ENCODE data around the gene BAD.

Gene BAD

DNA sequence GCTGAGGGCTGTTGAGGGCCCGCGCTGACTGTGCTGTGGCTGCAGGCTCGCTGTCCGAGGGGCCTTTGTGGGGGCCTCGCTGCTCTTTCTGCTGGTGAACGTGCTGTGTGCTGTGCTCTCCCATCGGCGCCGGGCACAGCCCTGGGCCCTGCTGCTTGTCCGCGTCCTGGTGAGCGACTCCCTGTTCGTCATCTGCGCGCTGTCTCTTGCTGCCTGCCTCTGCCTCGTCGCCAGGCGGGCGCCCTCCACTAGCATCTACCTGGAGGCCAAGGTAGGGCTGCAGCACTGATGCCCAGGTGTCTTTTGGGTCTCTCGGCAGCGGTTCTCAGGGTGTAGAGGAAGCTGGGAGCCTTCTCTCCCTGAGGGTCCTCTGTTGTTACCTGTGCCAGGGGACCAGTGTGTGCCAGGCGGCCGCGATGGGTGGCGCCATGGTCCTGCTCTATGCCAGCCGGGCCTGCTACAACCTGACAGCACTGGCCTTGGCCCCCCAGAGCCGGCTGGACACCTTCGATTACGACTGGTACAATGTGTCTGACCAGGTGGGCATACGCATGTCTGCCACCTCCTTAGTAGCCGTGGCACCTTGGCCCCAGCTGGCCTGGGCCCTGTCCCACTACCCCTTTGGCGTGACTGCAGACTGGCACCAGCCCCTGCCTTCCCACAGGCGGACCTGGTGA, 3.3 kb upstream of the BAD start:
- Mint-ChIP-seq H3K27ac (ENCODE audit: low read depth) (no peak overlapping the region), H3K4me3 (peak overlapping the region; percentile 23), H3K9me3 (no peaks in the 10 kb centered on the region)

DNA sequence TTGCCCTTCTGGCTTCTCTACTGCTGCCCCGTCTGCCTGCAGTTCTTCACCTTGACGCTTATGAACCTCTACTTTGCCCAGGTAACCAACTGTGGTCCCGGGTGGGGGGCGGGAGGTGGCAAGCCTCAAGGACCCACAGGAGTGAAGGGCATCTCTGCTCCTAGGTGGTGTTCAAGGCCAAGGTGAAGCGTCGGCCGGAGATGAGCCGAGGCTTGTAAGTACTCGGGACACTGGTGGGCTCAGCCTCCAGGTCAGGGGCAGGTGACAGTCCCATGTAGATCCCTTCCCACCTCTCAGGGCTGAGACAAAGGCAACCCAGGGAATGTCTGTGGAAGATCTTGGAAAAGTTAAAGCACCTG, 2.3 kb upstream of the BAD start:
- peaks cover 9% of the 10 kb centered on the region for H3K27me3 Mint-ChIP-seq
- peak overlapping the region; percentile 88 for H3K27ac Mint-ChIP-seq (ENCODE audit: low read depth)
- DNase-seq (ENCODE audit: low spot score in 2 of 2) (no peak), ATAC-seq (replicated peaks; ENCODE audit: extremely low read depth, poor library complexity, severe bottlenecking) (no peak)
- peaks cover 25% of the 10 kb centered on the region for H3K4me1 Mint-ChIP-seq
- H3K36me3 Mint-ChIP-seq (ENCODE audit: insufficient read depth) = peaks cover 6% of the 10 kb centered on the region
- H3K9me3 Mint-ChIP-seq = no peaks in the 10 kb centered on the region
- peak overlapping the region; percentile 87 for H3K4me3 Mint-ChIP-seq

More for the DNA sequence above, 3.3 kb upstream of the BAD start:
- H3K27me3 Mint-ChIP-seq = peaks cover 17% of the 10 kb centered on the region
- peaks cover 6% of the 10 kb centered on the region for H3K36me3 Mint-ChIP-seq (ENCODE audit: insufficient read depth)
- no peak for DNase-seq (ENCODE audit: low spot score in 2 of 2)
- ATAC-seq (replicated peaks; ENCODE audit: extremely low read depth, poor library complexity, severe bottlenecking) = no peak
- peaks cover 29% of the 10 kb centered on the region for H3K4me1 Mint-ChIP-seq

DNA sequence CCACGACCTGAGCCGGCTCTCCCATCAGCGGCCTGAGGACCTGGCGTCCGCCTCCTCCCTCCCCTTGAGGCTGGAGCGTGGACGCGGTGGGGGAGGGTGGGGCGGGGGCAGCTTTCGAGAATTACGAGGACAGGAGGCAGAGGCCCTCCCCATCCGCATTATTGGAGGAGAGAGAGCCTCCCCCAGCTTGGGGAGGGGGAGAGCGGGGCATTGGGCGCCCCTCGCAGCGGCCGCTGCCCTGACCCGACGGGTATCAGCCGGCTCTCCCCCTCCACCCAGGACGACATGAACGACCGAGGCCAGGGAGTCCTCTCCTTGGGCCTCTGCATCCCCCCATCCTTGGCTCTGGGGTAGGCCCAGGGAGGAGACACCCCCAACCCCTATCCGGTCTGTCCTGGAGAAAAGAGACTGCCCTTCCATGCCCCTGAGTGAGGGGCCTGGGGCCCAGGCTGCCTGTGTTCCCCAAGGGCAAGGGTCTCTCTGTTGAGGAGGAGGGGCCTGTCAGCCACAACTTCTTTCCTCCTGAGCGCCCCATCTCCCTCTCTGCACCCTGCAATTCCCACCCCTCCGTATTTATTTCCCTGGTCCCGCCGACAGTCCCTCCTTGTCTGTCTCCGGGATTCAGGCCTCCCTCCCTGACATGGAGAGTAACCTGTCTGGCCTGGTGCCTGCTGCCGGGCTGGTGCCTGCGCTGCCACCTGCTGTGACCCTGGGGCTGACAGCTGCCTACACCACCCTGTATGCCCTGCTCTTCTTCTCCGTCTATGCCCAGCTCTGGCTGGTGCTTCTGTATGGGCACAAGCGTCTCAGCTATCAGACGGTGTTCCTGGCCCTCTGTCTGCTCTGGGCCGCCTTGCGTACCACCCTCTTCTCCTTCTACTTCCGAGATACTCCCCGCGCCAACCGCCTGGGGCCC, 1.7 kb upstream of the BAD start:
- ATAC-seq (replicated peaks; ENCODE audit: extremely low read depth, poor library complexity, severe bottlenecking) = no peak
- Mint-ChIP-seq H3K27ac (ENCODE audit: low read depth) (peak overlapping the region; percentile 97), H3K4me1 (peaks cover 25% of the 10 kb centered on the region), H3K36me3 (ENCODE audit: insufficient read depth) (peaks cover 9% of the 10 kb centered on the region), H3K4me3 (peak overlapping the region; percentile 87), H3K27me3 (peaks cover 9% of the 10 kb centered on the region), H3K9me3 (no peaks in the 10 kb centered on the region)
- no peak for DNase-seq (ENCODE audit: low spot score in 2 of 2)

DNA sequence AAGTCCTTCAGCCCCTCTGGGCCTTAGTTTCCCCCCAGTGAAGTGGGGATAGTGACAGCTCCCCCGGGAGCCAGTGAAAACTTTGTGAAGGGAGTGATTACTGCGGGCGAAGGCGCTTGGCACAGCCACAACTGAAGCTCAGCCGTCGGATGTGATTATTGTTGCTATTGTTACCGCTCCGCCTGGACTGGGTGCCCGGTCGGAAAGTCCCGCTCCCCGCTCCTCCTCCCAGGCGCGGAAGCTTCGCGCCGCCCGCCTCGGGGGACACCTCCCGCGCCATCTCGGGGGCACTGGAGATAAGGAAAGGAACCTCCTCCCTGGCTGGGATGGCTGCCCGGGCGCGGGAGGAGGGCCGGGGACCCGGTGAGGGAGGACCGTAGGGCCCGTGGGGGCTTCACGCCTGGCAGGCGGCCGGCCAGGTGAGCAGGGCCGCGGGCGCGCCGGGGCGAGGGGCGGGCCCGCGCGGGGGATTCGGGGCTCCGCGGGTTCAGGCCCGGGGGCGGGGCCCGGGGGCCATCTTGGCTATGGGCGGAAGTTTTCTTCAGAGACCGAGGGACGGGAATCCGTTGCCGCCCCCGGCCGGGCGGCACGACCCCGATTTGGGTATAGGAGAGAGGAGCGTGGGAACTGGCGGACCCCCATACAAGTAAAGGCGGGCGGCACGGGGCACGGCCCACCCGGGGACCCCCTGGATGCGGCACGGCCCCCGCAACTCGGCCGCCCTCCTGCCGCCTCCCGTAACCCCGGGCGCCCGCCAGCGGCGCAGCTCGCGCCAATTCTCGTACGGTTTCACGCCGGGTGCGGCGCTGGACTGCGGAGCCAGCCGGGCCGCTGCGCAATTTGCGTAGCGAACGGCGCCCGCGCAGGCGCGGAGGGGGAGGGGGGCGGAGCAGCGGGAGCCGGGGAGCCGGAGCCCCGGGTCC, 758 bp upstream of the BAD start, which contains the start of gene GPR137:
Gene GPR137 (plus strand): TSS at position 887 of the 923 bp plus-strand sequence. CDS start 677 bp downstream, outside the sequence.
- ATAC-seq (replicated peaks; ENCODE audit: extremely low read depth, poor library complexity, severe bottlenecking) (peak; percentile 80), DNase-seq (ENCODE audit: low spot score in 2 of 2) (peak; percentile 91 to 96)
- Mint-ChIP-seq H3K36me3 (ENCODE audit: insufficient read depth) (peaks cover 9% of the 10 kb centered on the region), H3K4me3 (peak within 1 kb of the TSS; percentile 87), H3K4me1 (peaks cover 20% of the 10 kb centered on the region), H3K27me3 (no peaks in the 10 kb centered on the region), H3K27ac (ENCODE audit: low read depth) (peak within 1 kb of the TSS; percentile 97), H3K9me3 (no peaks in the 10 kb centered on the region)

DNA sequence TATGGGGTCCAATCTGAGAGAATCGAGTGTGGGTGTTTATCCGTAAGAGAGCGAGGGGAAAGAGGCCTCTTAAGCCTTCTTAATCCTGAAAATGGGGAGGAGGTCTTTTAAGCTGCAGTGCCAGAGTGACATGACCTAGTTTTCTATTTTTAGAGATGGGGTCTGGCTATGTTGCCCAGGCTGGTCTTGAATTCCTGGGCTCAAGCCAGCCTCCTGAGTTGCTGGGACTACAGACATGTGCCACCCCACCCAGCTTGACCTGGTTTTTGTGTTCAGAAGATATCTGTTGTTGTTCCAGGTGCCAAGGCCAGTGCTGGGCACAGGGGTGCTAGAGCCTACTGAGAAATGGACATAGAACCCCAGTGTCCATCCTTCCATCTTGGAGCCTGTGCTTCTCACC, 1.4 kb downstream of the BAD start:
- H3K4me3 Mint-ChIP-seq = peak overlapping the region; percentile 87

DNA sequence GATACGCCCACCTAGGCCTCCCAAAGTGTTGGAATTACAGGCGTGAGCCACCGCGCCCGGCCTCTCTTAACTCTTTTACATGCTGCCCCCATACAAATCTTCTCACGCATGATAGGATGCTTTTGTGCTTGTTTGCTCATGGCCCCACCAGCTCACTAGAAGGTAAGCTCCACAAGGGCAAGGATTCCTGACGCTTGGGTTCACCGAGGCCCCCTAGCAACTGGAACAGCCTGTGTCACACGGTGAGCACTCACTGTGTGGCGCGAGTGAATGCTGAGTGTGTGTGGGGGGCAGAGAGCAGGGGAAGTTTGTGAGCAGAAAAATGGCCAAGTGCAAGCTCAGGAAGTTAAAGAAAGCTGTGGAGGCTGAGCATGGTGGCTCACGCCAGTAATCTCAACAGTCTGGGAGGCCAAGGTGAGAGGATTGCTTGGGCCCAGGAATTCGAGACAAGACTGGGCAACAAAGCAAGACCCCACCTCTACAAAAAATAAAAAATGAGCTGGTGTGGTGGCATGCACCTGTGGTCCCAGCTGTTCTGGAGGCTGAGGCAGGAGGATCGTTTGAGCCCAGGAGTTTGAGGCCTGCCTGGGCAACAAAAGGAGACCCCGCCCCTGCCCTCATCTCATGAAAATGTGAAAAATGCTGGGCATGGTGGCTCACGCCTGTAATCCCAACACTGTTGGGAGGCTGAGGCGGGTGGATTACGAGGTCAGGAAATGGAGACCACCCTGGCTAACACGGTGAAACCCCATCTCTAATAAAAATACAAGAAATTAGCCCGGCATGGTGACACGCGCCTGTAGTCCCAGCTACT, 2.3 kb downstream of the BAD start:
- Mint-ChIP-seq H3K9me3 (no peaks in the 10 kb centered on the region), H3K4me1 (peaks cover 16% of the 10 kb centered on the region), H3K36me3 (ENCODE audit: insufficient read depth) (peaks cover 11% of the 10 kb centered on the region), H3K27ac (ENCODE audit: low read depth) (peak overlapping the region; percentile 97), H3K4me3 (peak overlapping the region; percentile 87), H3K27me3 (no peaks in the 10 kb centered on the region)
- no peak for ATAC-seq (replicated peaks; ENCODE audit: extremely low read depth, poor library complexity, severe bottlenecking)
- no peak for DNase-seq (ENCODE audit: low spot score in 2 of 2)

More for the DNA sequence above, 1.4 kb downstream of the BAD start:
- ATAC-seq (replicated peaks; ENCODE audit: extremely low read depth, poor library complexity, severe bottlenecking) = no peak
- Mint-ChIP-seq H3K4me1 (peaks cover 16% of the 10 kb centered on the region), H3K36me3 (ENCODE audit: insufficient read depth) (peaks cover 11% of the 10 kb centered on the region), H3K27me3 (no peaks in the 10 kb centered on the region), H3K27ac (ENCODE audit: low read depth) (peak overlapping the region; percentile 97), H3K9me3 (no peaks in the 10 kb centered on the region)
- DNase-seq (ENCODE audit: low spot score in 2 of 2) = no peak

DNA sequence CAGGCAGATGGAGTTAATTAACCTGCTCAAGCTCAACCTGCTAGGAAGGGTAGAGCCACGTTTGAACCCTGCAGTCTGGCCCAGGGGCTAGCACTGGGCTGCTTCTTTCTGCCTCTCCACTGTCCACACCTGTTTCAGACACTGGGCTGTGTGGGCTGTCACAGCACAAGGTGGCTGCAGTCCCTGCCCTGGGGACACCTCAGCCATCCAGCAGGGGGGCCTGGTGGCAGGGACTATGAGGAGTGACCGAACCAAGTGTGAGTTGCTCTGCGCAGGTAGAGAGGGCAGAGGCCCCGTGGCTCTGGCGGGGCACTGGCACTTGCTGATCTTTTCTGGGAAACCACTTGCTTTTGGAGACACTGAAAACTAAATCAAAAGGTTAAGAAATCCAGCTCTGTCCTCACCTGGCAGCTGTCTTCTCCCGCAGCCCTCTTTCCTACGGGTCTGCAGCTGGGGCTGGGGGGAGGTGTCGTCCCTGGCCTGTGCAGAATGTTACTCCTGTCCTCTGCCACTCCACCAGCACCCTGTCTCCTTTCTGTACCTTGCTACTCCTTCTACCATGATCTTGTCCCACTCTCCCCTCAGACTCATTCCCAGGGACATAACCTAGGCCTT, 5.8 kb downstream of the BAD start:
- no peak for ATAC-seq (replicated peaks; ENCODE audit: extremely low read depth, poor library complexity, severe bottlenecking)
- Mint-ChIP-seq H3K27ac (ENCODE audit: low read depth) (peak overlapping the region; percentile 78), H3K36me3 (ENCODE audit: insufficient read depth) (peaks cover 8% of the 10 kb centered on the region), H3K4me3 (no peak overlapping the region), H3K4me1 (peaks cover under 1% of the 10 kb centered on the region), H3K27me3 (no peaks in the 10 kb centered on the region), H3K9me3 (no peaks in the 10 kb centered on the region)
- DNase-seq (ENCODE audit: low spot score in 2 of 2) = no peak

DNA sequence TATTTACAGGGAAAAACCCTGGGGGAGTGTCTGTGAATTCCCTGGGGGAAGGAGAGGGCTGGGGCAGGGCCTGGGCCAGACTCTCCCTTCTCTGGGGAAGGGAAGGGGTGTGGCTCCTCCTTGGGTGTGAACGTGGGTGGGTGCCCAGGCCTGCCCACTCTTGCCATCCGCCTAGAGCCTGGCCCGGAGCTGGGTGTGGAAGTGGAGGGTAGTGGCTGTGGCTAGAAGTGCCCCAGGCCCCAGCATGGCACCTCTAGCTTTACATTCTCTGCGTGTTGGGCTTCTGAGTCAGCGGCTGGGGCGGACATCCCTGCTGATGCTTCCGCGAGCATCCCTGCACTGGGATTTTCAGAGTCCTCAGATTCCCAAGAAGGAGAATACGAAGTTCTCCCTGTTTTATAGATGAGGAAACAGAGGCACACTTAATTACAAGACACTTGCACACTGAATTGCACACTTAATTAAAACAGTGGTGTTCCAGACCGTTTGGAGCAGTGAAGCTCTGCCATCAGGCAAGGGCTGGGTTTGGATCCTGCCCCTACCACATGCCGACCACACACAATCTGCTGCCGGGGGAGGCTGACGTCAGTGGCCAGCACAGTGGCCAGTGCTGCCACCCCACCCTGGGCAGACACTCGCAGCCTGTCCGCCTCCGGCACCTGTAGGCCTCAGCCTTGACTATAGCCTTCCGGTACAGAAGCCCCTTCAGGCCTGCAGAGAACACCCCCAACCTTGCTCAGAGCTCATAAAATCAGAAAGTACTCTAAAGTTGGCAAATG, 7.6 kb downstream of the BAD start:
- no peak for DNase-seq (ENCODE audit: low spot score in 2 of 2)
- no peak overlapping the region for H3K4me3 Mint-ChIP-seq
- no peaks in the 10 kb centered on the region for H3K27me3 Mint-ChIP-seq
- H3K4me1 Mint-ChIP-seq = peaks cover 2% of the 10 kb centered on the region
- no peaks in the 10 kb centered on the region for H3K9me3 Mint-ChIP-seq
- no peak for ATAC-seq (replicated peaks; ENCODE audit: extremely low read depth, poor library complexity, severe bottlenecking)
- H3K36me3 Mint-ChIP-seq (ENCODE audit: insufficient read depth) = peaks cover 12% of the 10 kb centered on the region
- no peak overlapping the region for H3K27ac Mint-ChIP-seq (ENCODE audit: low read depth)

DNA sequence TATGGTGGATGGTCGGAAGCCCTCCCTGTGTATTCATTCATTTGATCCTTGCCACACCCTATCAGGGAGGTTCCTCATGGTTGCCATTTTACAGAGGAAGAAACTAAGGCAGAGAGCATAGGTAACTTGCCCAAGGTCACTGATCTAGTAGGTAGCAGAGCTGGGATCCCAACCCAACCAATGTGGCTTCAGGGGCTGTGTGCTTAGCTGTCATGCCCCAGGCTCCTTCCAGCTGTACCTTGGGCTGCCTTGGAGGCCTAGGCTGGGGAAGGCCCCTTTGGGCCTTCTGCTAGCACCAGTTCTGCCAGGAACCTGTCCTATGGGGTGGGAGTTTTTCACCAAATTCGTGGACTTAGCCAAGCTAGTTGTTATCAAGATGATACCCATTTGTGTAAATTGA, 8.6 kb downstream of the BAD start:
- Mint-ChIP-seq H3K36me3 (ENCODE audit: insufficient read depth) (peaks cover 17% of the 10 kb centered on the region), H3K4me1 (peaks cover 9% of the 10 kb centered on the region), H3K9me3 (no peaks in the 10 kb centered on the region), H3K4me3 (no peak overlapping the region), H3K27me3 (no peaks in the 10 kb centered on the region), H3K27ac (ENCODE audit: low read depth) (no peak overlapping the region)
- DNase-seq (ENCODE audit: low spot score in 2 of 2) = no peak
- no peak for ATAC-seq (replicated peaks; ENCODE audit: extremely low read depth, poor library complexity, severe bottlenecking)

DNA sequence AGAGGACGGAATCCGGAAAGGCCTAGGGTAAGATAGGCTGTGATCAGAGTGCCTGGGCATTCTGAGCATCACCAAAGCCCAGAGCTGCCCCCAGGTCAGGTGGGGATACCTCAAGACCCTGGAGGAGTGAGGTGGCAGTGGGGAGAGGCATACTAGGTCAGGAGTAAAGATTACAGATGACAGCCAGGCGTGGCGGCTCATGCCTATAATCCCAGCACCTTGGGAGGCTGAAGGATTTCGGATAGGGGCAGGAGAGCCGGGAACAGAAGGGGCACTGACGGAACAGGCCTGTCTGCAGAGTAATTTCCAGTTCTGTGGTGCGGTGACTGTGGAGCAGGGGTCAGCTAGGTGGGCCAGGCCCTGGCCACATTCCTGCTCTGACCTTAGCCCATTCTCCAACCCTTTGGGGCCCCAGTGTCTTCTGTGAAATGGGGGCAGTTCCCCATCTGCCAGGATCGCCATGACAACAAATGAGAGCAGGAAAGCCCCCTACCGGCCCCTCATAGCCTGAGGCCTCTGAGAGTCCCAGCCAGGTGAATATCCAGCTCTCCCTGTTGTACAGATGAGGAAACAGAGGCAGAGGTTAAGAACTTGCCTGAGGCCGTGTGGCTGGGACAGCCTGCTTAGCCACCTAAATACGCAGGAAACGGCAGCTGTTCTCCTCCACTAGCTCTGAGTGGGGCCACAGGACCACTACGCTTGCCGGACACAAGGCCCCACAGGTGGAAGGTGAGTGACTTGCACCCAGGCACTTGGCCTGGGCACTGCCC, 9.2 kb downstream of the BAD start:
- no peaks in the 10 kb centered on the region for H3K27me3 Mint-ChIP-seq
- H3K36me3 Mint-ChIP-seq (ENCODE audit: insufficient read depth) = peaks cover 23% of the 10 kb centered on the region
- no peak for DNase-seq (ENCODE audit: low spot score in 2 of 2)
- H3K4me1 Mint-ChIP-seq = peaks cover 12% of the 10 kb centered on the region
- no peak overlapping the region for H3K4me3 Mint-ChIP-seq
- ATAC-seq (replicated peaks; ENCODE audit: extremely low read depth, poor library complexity, severe bottlenecking) = no peak
- H3K9me3 Mint-ChIP-seq = no peaks in the 10 kb centered on the region
- H3K27ac Mint-ChIP-seq (ENCODE audit: low read depth) = no peak overlapping the region

Data from central memory CD8-positive, alpha-beta T cell (primary cell).